Activated CD4-positive, alpha-beta T cell treated with anti-CD3 and anti-CD28 coated beads, Interleukin-2, Interleukin-6, amounts not matched to agents 100 ng/mL and 50 ng/mL, durations not matched to agents 16 hours and 8 hours (primary cell): ENCODE data around the gene RNH1.

Experiments
- DNase-seq: peaks from one replicate; pipeline ENCODE4 v3.0.0-alpha.2; 2020

The RNH1 gene

GRCh38 chr11:497565-498296 lies 9.3 kb downstream of the RNH1 start:
- DNase-seq: no peak

GRCh38 chr11:496834-497564 lies 10.0 kb downstream of the RNH1 start:
- DNase-seq: no peak

GRCh38 chr11:495537-495931 lies 11.5 kb downstream of the RNH1 start:
- no peak for DNase-seq

GRCh38 chr11:494761-495536 lies 12.1 kb downstream of the RNH1 start:
- no peak for DNase-seq

- no peak for DNase-seq
Observed at GRCh38 chr11:492427-493226, 14.4 kb downstream of the RNH1 start.

- DNase-seq: no peak
Observed at GRCh38 chr11:491358-491757, 15.7 kb downstream of the RNH1 start.

GRCh38 chr11:490930-491260 lies 16.1 kb downstream of the RNH1 start:
- no peak for DNase-seq

GRCh38 chr11:490186-490929 lies 16.7 kb downstream of the RNH1 start:
- no peak for DNase-seq

- no peak for DNase-seq
Observed at GRCh38 chr11:489610-490185, 17.3 kb downstream of the RNH1 start.

GRCh38 chr11:488992-489391 lies 18.1 kb downstream of the RNH1 start:
- DNase-seq: no peak

GRCh38 chr11:488579-488978 lies 18.5 kb downstream of the RNH1 start:
- DNase-seq: no peak

- DNase-seq: no peak
Observed at GRCh38 chr11:488062-488461, 19.0 kb downstream of the RNH1 start.

GRCh38 chr11:487571-488021 lies 19.4 kb downstream of the RNH1 start:
- no peak for DNase-seq

GRCh38 chr11:486189-486588 lies 20.9 kb downstream of the RNH1 start:
- no peak for DNase-seq

GRCh38 chr11:484616-485015 lies 22.4 kb downstream of the RNH1 start:
- no peak for DNase-seq

GRCh38 chr11:479311-479710 lies 27.7 kb downstream of the RNH1 start:
- no peak for DNase-seq

- DNase-seq: no peak
Observed at GRCh38 chr11:477052-477715, 29.9 kb downstream of the RNH1 start.

GRCh38 chr11:476416-476815 lies 30.6 kb downstream of the RNH1 start:
- no peak for DNase-seq

GRCh38 chr11:475941-476340 lies 31.1 kb downstream of the RNH1 start:
- DNase-seq: no peak

- no peak for DNase-seq
Observed at GRCh38 chr11:474914-475506, 32.0 kb downstream of the RNH1 start.
